GM19035 (cell line): ENCODE data around the gene MCM10.

ENCODE experiments used
- ATAC-seq: cut with Tn5 transposase; IDR thresholded peaks from one replicate; pipeline ENCODE4 v1.9.1; 2021; ENCODE audit not compliant: unreplicated experiment

Gene MCM10

DNA sequence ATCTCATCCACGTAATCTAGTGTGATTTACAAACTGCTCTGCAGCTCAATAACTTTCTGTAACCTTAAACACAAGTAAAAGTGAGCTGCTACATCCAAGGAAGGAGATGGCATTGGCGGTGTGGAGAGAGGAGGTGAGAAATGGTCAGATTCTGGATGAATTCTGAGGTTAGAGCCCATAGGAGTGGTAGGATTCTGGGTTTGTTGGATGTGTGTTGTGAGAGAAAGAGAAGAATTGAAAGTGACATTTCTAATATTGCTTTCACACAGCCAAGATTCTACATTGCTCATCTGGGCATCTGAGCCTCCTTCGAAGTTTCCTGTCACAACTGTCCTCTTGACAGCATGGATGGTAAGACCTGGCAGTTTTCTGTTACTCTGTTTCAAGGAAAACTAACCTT is 2.5 kb downstream of the MCM10 start:
- ATAC-seq: no peak

DNA sequence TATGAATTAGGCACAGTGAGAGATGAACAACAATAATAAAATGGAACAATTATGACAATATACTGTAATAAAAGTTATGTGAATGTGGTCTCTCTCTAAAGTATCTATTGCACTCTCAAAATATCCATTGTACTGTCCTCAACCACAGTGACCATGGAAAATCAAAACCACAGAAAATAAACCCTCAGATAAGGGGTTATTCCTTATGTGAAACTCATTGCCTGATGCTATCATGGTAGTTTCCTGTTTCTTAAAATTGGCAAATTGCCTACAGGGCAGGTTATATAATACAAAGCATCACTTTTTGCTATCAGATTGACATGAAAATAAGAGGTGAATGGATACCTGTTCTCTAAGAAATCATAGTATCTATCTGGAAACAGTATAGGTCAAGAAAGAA is 3.8 kb downstream of the MCM10 start:
- ATAC-seq: no peak

DNA sequence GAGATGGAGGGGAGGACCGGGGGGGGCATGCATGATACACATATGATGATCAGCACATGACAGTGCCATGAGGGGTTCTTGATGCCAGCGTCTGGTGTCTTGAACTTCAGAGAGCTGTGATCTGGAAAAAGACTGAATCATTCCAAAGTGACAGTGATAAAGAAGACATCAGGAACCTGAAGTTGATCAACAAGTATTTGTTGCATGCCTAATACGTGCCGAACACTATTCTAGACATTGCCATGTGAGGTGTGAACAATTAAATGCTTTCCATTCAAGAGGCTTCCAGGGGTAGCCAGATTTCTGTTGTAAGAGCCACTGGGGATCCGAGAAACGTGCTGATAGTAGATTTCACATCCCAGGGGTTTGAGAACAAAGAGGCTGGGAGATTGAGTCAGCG is 6.2 kb downstream of the MCM10 start:
- ATAC-seq: no peak

DNA sequence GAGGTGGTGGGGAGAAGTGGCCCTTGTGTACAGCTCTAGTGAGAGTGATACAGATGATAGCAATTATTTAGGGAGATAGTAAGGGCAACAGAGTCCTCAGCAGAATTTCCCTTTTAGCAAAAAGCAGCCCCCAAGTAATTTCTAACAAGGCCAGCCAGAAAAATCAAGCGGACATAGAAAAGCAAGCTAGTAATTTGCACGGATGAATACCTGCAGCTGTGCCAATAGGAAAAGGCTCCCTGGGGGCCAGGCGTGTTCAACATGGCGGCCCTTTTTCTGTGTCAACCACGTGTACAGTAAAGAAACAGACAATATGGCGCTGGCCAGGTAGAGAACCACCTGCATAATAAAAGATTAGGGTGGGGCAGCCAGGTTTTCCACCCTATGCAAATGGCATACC is 7.4 kb downstream of the MCM10 start:
- ATAC-seq: no peak

DNA sequence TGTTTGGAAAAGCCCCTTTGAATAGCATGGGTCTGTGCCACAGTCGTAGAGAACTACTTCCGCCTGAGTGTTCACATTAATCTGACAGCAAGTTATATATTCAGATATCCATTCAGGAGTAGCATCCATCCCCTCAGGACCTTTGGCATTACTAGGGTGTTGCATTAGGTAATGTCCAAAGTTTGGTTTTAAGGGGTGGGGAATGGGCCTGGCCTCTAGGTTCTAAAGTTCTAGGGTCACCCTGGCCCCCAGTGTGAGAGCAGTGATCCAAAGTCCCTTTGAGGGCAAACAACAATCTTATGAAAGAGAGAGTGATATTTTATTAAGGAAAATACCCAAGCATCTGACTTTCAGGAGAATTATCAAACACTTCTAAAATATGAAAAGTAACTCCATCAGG is 12.3 kb downstream of the MCM10 start:
- no peak for ATAC-seq

DNA sequence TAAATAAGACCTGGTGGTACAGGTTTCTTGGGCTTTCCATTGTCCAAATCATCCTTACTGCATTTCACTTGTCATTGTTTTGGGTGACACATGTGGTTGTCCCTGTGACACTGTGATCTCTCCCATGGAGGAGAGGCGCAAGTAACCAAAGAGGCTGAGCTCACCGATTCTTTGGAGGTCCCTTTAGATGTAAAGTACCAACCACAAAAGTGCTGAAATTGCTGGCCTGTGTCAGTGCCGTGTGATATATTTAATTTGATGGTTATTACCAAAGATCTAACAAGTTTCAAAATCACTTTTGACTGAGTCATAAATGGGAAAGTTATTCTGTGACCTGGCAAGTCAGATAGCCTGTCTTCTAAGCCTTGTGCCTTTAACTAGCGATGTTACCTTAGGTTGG is 19.4 kb downstream of the MCM10 start:
- no peak for ATAC-seq

DNA sequence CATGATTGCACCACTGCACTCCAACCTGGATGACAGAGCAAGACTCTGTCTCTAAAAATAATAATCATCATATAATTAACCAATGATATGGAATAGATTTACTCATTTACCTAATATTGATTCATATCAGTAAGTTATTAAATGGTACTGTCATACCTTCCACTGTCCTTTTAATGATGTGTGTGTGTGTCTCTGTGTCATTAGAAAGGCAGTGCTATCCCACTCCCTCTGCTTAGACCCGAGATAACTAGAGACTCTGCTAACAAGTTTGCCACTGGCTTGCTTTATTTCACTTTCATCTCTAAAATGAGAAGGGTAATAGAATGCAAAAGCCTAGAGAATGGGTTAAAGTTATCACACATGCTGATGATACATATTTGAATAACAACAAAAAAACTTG is 21.1 kb downstream of the MCM10 start:
- no peak for ATAC-seq

DNA sequence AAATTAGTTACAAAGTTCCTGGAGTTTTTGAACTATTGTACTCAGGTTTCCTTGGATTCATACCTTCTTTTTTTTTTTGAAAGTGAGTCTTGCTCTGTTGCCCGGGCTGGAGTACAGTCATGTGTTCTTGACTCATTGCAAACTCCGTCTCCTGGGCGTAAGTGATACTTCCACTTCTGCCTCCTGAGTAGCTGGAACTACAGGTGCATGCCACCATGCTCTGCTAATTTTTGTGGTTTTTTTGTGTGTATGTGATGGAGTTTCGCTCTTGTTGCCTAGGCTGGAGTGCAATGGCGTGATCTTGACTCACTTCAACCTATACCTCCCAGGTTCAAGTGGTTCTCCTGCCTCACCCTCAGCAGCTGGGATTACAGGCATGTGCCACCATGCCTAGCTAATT is 22.3 kb downstream of the MCM10 start:
- ATAC-seq: no peak

DNA sequence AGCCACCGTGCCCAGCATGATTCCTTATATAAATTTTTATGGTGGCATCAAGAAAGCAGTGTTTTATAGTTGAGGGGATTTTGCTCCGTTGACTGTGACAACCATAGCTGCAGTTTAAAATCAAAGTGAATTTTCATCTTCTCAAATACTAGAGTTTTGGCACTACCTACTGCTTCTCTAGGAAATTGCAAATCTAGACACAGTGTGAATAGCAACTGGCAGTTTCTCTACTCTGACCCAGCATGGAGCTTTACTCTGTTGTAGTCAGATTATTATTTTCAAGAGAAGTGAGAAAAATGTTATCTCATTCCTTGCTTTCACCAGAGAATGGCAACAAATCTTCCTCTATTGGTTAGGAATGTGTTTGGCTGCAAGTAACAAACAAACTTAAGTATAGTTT is 22.9 kb downstream of the MCM10 start:
- ATAC-seq: no peak

DNA sequence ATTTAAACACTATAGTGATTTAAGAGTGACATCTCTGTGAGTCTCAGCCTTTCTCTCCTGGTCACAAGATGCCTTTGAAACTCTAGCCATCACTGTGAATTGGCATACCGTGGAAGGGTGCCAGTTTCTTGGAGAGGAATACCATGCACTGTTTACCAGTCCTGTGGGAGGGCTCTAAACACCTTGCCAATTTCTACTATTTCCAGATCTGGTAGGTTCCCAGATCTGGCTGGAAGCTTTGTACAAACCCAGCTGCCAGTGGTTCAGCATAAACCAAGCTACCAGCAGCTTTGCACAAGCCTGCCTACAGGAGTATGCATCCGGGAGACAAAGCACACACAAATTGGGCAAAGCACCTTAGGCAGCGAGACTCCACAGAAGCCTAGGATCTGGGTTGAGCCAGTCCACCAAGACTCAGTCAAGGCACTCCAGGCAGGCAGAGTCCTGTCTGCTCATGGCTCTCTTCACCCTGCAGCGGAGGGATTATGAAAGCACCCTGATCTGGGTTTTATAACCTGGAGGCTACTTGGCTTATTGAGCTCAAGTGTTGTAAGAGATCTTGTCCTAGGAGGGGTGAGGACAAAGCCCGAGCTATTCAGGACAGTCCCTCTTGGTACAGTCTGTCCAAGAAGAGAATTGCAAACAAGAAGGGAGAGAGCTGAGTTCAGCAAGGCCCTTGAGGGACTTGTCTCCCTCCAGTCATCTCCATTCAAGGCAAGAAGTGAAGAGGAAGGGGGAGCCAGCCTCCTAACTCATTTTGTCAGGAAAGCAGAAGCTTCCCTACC is 23.6 kb downstream of the MCM10 start:
- no peak for ATAC-seq

DNA sequence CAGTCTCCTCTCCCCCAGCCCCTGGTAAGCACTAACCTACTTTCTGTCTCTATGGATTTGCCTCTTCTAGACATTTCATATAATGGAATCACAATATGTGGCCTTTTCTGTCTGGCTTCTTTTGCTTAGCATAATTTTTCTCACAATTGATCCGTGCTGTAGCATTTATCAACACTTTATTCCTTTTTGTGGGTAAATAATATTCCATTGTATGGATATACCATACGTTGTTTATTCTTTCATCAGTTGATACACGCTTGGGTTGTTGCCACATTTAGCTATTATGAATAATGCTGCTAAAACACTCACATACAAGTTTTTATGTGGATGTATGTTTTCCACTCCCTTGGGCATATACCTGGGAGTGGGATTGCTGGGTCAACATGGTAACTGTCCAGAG is 25.8 kb downstream of the MCM10 start:
- no peak for ATAC-seq

DNA sequence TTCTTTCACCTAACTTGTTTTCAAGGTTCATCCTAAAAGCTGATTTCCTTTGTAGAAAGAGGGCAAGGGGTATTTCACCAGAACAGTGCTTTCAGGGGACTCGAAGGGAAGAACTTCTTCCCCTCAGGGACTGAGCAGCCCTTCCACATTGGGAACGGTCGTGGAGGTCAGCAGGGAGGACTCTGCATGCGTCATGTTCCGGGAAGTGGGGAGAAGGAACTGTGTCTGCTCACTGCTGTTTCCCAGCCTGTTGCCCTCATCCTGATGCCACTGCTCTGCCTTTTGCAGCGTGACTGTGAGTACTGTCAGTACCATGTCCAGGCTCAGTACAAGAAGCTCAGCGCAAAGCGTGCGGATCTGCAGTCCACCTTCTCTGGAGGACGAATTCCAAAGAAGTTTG is 27.2 kb downstream of the MCM10 start:
- no peak for ATAC-seq

DNA sequence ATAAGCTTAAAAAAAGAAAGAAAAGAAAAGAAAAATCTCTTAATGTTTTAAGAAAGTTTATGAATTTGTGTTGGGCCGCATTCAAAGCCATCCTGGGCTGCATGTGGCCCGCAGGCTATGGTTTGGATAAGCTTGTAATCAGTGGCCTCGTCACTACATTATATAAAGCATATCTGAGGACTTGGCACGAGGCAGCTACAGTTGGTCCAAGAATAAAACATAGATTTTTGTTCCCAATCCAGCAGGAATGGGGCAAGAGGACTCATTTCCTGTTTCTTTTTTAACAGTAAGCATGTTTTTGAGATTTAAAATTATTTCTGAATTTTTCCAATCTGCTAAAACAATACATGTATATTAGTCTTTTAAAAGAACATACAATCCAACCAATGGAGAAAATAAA is 28.6 kb downstream of the MCM10 start:
- no peak for ATAC-seq

DNA sequence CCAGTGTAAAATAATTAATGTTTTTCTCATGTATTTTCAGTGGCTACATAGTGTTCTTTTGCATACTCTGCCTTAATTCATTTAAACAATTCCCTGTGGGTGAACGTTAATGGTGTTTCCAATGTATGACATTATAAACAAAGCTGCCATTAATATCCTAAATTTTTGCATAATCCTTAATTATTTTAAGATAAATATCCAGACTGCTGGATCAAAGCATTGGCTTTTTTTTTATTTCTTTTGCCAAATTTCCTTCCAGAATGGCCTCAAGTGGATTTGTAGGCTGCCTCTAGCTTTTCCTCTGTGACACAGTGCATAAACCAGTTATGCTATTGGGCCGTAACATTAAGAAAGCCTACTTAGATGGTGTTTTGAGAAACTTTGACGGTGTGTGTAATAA is 29.5 kb downstream of the MCM10 start:
- no peak for ATAC-seq

DNA sequence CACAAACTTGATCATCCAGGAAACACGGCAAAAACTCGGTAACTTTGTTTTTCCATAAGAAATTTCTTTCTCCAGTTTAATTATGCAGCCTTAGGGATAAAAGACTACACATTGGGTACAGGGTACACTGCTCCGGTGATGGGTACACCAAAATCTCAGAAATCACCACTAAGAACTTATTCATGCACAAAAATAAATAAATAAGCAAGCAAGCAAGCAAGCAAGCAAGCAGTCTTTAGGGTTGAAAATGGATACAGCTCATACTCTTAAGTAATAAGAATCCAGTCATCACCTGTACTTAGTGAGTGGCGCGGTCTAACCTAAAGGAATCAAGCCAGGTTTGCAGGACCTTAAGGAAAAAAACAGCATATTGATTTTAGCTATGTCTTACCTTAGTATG is 30.0 kb downstream of the MCM10 start:
- no peak for ATAC-seq

DNA sequence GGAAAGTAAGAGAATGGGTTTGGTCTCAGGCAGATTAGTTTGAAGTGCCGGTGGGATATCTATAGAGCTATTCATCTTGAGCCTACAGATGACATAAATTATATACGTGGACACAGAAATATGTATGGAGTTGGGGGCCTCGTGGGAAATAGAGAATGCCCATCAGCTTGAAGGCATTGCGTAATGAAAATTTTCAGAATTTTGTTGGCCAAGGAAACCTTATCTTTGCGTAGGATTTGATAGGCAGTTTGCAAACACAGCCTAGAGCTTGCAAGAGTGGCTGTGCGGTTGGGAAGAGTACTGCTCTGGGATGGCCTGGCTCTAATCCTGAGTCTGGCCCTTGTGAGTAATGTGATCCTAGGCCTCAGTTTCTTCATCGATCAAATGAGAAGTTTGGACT is 32.3 kb downstream of the MCM10 start:
- no peak for ATAC-seq

DNA sequence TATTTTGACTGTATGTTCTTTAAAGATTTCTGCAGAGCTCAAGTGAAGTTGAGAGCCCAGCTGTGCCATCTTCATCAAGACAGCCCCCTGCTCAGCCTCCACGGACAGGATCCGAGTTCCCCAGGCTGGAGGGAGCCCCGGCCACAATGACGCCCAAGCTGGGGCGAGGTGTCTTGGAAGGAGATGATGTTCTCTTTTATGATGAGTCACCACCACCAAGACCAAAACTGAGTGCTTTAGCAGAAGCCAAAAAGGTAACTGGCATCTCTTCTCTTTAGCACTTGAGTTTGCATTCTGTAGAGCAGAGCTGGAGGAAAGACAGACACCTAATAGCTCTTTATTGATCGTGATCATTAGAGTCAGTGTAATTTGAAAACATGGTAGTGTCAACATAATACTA is 33.7 kb downstream of the MCM10 start:
- no peak for ATAC-seq

DNA sequence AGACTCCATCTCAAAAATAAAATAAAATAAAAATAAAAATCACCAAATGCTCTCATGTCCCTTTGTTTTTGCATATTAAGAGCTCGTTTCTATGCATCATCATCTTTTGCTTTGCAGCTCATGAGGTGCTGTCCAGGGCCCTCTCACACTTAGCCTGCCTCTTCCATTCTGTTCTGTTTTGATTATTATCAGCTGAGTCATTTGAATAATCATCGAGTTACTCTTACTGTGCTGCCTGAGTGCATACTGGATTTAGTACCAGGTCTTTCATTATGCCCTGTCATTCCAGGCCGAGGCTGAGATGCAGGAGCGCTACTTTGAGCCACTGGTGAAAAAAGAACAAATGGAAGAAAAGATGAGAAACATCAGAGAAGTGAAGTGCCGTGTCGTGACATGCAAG is 39.8 kb downstream of the MCM10 start:
- ATAC-seq: no peak

DNA sequence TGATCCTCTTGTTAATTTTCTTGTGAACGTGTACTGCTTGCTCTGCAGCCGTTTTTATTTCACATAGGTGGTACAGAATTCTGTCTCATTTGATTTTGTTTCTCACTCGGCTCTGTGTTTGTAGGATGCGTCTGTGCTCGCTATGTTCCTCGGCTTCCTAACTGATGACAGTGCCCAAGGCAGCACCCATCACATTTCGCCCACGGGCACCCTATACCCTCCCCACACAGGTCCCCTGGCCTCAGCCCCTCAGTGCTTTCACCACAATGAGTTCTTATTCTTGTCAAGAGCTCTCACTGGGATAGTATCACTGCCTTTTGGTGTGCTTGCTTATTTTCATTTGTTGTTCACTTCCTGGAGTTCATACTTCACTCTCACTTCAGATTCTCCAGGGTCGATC is 44.7 kb downstream of the MCM10 start:
- ATAC-seq: no peak

DNA sequence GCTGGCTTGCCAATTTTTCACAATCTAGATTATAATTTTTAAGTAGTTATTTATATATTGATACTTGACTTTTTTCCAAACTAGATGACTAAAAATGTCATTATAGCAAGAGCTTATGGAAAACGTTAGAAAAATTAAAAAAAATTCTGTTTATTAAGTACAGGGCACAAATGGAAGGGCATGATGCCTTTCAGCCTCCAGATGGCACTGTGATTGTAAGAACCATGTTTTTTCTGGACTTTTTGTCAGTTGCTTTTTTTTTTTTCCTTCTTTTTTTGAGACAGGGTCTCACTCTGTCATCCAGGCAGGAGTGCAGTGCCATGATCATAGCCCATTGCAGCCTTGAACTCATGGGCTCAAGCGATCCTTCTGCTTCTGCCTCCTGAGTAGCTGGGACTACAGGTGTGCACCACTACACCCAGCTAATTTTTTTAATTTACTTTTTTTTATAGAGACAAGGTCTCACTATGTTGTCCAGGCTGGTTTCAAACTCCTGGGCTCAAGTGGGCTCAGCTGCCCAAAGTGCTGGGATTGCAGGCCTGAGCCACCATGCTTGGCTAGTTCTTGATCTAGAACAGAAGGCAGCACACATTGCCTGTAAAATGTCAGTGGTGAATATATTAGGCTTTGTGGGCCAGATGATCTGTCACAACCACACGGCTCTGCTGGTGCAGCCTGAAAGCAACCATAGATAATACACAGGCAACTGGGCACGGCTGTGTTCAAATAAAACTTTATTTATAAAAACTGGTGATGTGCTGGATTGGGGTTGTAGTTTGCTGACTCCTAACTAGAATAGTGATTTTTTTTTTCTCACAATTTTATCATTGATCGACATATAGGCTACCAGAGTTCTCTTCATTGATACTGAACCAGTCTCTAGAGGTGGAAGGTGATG is 45.4 kb downstream of the MCM10 start:
- no peak for ATAC-seq

DNA sequence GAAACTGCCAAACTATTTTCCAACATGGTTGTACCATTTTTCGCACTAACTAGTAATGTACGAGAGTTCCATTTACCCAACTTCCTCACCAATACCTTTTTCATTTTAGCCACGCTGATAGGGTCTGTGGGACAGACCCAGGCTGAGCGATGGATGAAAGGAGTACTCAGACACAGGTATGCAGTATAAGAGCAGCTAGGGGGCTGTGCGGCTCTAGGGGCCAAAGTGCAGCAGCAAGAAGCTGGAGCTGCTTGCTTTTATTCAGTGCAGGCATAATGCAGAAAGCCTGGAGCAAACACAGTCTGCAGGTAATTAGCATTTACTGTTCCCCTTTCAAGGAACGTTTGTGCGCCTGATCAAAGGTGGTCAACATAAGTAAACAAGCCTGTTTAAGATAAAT is 51.8 kb downstream of the MCM10 start:
- no peak for ATAC-seq

DNA sequence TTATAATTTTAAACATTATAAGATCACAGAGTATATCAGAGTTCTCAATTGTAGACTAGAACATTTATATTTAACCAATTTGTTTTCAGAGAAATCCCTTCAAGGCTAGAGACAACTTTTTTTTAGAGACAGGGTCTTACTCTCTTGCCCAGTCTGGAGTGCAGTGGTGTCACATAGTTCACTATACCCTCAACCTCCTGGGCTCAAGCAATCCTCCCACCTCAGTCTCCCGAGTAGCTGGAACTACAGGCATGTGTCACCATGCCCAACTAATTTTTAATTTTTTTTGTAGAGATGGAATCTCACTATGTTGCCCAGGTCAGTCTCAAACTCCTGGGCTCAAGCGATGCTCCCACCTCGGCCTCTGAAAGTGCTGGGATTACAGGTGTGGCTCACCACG is 57.5 kb downstream of the MCM10 start:
- ATAC-seq: no peak
